Mesenchymal stem cell (in vitro differentiated cells and primary cell): ENCODE measurements around the gene MAST2.

Experiments
- DNase-seq: peaks from one replicate; pipeline ENCODE4 v3.0.0-alpha.2; 2013
- H2AFZ ChIP-seq: one replicate; pipeline ENCODE4 v1.6.1; 2013; ENCODE audit warnings: low read depth, mild to moderate bottlenecking, control low read depth, inconsistent platforms, low read length, moderate library complexity
- H2AK5ac ChIP-seq: 2 replicates; pipeline ENCODE4 v1.6.1; 2013; ENCODE audit warnings: low read length, moderate library complexity, mild to moderate bottlenecking, inconsistent platforms; ENCODE audit not compliant: severe bottlenecking
- H2BK120ac ChIP-seq: one replicate; pipeline ENCODE4 v1.6.1; 2013; ENCODE audit warnings: low read depth, mild to moderate bottlenecking, inconsistent platforms, low read length, moderate library complexity
- H2BK12ac ChIP-seq, 2 experiments: one replicate each; pipeline ENCODE4 v1.6.1; 2013; ENCODE audit warnings: inconsistent platforms in 2 of 2, low read length in 2 of 2, mild to moderate bottlenecking in 2 of 2, moderate library complexity in 2 of 2, control low read depth in 1 of 2
- H2BK15ac ChIP-seq: one replicate; pipeline ENCODE4 v1.6.1; 2013; ENCODE audit warnings: mild to moderate bottlenecking, low read depth, inconsistent platforms; ENCODE audit not compliant: poor library complexity, severe bottlenecking
- H2BK5ac ChIP-seq: 2 replicates; pipeline ENCODE4 v1.6.1; 2013; ENCODE audit warnings: low read depth, mild to moderate bottlenecking, low read length, control low read depth, inconsistent platforms; ENCODE audit not compliant: poor library complexity, severe bottlenecking
- H3K14ac ChIP-seq, 2 experiments: one replicate each; pipeline ENCODE4 v1.6.1; 2013; ENCODE audit warnings: inconsistent platforms in 2 of 2, low read length in 2 of 2, control low read depth in 1 of 2, mild to moderate bottlenecking in 1 of 2, moderate library complexity in 1 of 2
- H3K18ac ChIP-seq, 2 experiments: one replicate each; pipeline ENCODE4 v1.6.1; 2013; ENCODE audit warnings: inconsistent platforms in 2 of 2, low read length in 2 of 2, control low read depth in 1 of 2, low read depth in 1 of 2, mild to moderate bottlenecking in 1 of 2
- H3K23ac ChIP-seq, 2 experiments: one replicate each; pipeline ENCODE4 v1.6.1; 2013; ENCODE audit warnings: inconsistent platforms in 2 of 2, low read length in 2 of 2, mild to moderate bottlenecking in 2 of 2, moderate library complexity in 2 of 2, control low read depth in 1 of 2
- H3K27ac ChIP-seq: 2 replicates; pipeline ENCODE4 v1.5.1; 2013; ENCODE audit warnings: mild to moderate bottlenecking, moderate library complexity, low read length, control low read depth, inconsistent platforms; ENCODE audit not compliant: poor library complexity, severe bottlenecking
- H3K27me3 ChIP-seq, 2 experiments: 2 replicates each; pipeline versions ENCODE4 v1.6.1 to v1.7.0; 2013; ENCODE audit warnings: low read length in 2 of 2, mild to moderate bottlenecking in 2 of 2, moderate library complexity in 2 of 2, control low read depth in 1 of 2, inconsistent platforms in 1 of 2; ENCODE audit not compliant: control insufficient read depth in 1 of 2, insufficient read depth in 1 of 2
- H3K36me3 ChIP-seq, 2 experiments: 2 replicates each; pipeline versions ENCODE4 v1.6.1 to v1.7.0; 2013; ENCODE audit warnings: low read length in 2 of 2, control low read depth in 1 of 2, inconsistent platforms in 1 of 2, low read depth in 1 of 2, mild to moderate bottlenecking in 1 of 2; ENCODE audit not compliant: insufficient read depth in 2 of 2, control insufficient read depth in 1 of 2
- H3K4ac ChIP-seq, 2 experiments: one replicate each; pipeline ENCODE4 v1.6.1; 2013; ENCODE audit warnings: inconsistent platforms in 2 of 2, low read length in 2 of 2, mild to moderate bottlenecking in 2 of 2, moderate library complexity in 2 of 2, control low read depth in 1 of 2, low read depth in 1 of 2
- H3K4me1 ChIP-seq: 2 replicates; pipeline ENCODE4 v1.6.1; 2013; ENCODE audit warnings: low read depth, low read length, control low read depth; ENCODE audit not compliant: control insufficient read depth, insufficient read depth
- H3K4me2 ChIP-seq: 2 replicates; pipeline ENCODE4 v1.6.1; 2013; ENCODE audit warnings: low read length, mild to moderate bottlenecking, inconsistent platforms; ENCODE audit not compliant: poor library complexity, severe bottlenecking
- H3K4me3 ChIP-seq, 2 experiments: 2 replicates each; pipeline versions ENCODE4 v1.5.1 to v1.7.0; 2013; ENCODE audit warnings: low read length in 2 of 2, mild to moderate bottlenecking in 2 of 2, control low read depth in 1 of 2, low read depth in 1 of 2; ENCODE audit not compliant: insufficient read depth in 1 of 2
- H3K79me1 ChIP-seq: replicated peaks from 2 replicates; pipeline ENCODE4 v1.6.1; 2013; ENCODE audit warnings: mild to moderate bottlenecking, control low read depth, low read length, inconsistent platforms; ENCODE audit not compliant: poor library complexity, severe bottlenecking
- H3K9ac ChIP-seq: 2 replicates; pipeline ENCODE4 v1.7.0; 2013; ENCODE audit warnings: mild to moderate bottlenecking, low read length, moderate library complexity
- H3K9me3 ChIP-seq: 2 replicates; pipeline ENCODE4 v1.7.0; 2013; ENCODE audit warnings: mild to moderate bottlenecking, low read length; ENCODE audit not compliant: control insufficient read depth
- H4K8ac ChIP-seq: one replicate; pipeline ENCODE4 v1.6.1; 2013; ENCODE audit warnings: inconsistent platforms, mild to moderate bottlenecking, low read length, moderate library complexity
- H4K91ac ChIP-seq: one replicate; pipeline ENCODE4 v1.6.1; 2013; ENCODE audit warnings: mild to moderate bottlenecking, low read length, inconsistent platforms
- WGBS: methylation state at CpG from one replicate; pipeline ENCODE4 v1.1.7; 2013; ENCODE audit warnings: mixed read lengths; 5-methylcytosine and 5-hydroxymethylcytosine counted together

MAST2 gene

GRCh38 chr1:45809761-45810160 is 6.3 kb downstream of the MAST2 start:
- Histone ChIP-seq H4K91ac (no peak overlapping the region), H3K27ac (no peak overlapping the region), H4K8ac (no peak overlapping the region), H3K4me1 (peaks cover 4% of the 10 kb centered on the region), H3K27me3 (no peaks in the 10 kb centered on the region), H3K79me1 (peaks cover 16% of the 10 kb centered on the region), H3K36me3 (peaks cover 0 to 27% of the 10 kb centered on the region in 2 experiments), H3K9ac (no peak overlapping the region), H3K9me3 (no peaks in the 10 kb centered on the region), H2BK5ac (no peak overlapping the region), H2AFZ (no peak overlapping the region), H3K4me3 (no peak overlapping the region), H3K4ac (no peak overlapping the region), H3K23ac (no peak overlapping the region), H2AK5ac (no peak overlapping the region), H3K14ac (no peak overlapping the region), H2BK15ac (no peak overlapping the region), H3K4me2 (no peak overlapping the region), H2BK12ac (no peak overlapping the region), H2BK120ac (no peak overlapping the region), H3K18ac (no peak overlapping the region)
- no peak for DNase-seq

GRCh38 chr1:45814776-45815175 is 11.4 kb downstream of the MAST2 start:
- Histone ChIP-seq H3K27ac (no peak overlapping the region), H3K4ac (no peak overlapping the region), H3K36me3 (peaks cover 0 to 15% of the 10 kb centered on the region in 2 experiments), H3K27me3 (no peaks in the 10 kb centered on the region), H3K4me2 (no peak overlapping the region), H2BK5ac (no peak overlapping the region), H2BK120ac (no peak overlapping the region), H3K9me3 (no peaks in the 10 kb centered on the region), H4K91ac (no peak overlapping the region), H3K4me3 (no peak overlapping the region), H3K18ac (no peak overlapping the region), H2AFZ (no peak overlapping the region), H2BK12ac (no peak overlapping the region), H2BK15ac (no peak overlapping the region), H2AK5ac (no peak overlapping the region), H4K8ac (no peak overlapping the region), H3K9ac (no peak overlapping the region), H3K4me1 (no peaks in the 10 kb centered on the region), H3K79me1 (peaks cover 23% of the 10 kb centered on the region), H3K14ac (no peak overlapping the region), H3K23ac (no peak overlapping the region)
- 100% methylated on average over 2 of the region's 2 CpGs for WGBS
- no peak for DNase-seq

GRCh38 chr1:45815667-45816458 is 12.5 kb downstream of the MAST2 start:
- peak; percentile 6 for DNase-seq
- Histone ChIP-seq H3K23ac (no peak overlapping the region), H3K18ac (no peak overlapping the region), H3K4ac (no peak overlapping the region), H2BK15ac (no peak overlapping the region), H3K27me3 (no peaks in the 10 kb centered on the region), H2BK120ac (no peak overlapping the region), H2AK5ac (no peak overlapping the region), H3K9ac (peak overlapping the region; percentile 6), H4K8ac (no peak overlapping the region), H2AFZ (no peak overlapping the region), H3K14ac (no peak overlapping the region), H2BK5ac (no peak overlapping the region), H3K4me3 (no peak overlapping the region), H4K91ac (no peak overlapping the region), H3K9me3 (no peaks in the 10 kb centered on the region), H3K27ac (no peak overlapping the region), H3K4me2 (no peak overlapping the region), H2BK12ac (no peak overlapping the region), H3K4me1 (no peaks in the 10 kb centered on the region), H3K36me3 (peaks cover 0 to 15% of the 10 kb centered on the region in 2 experiments), H3K79me1 (peaks cover 23% of the 10 kb centered on the region)
- 95% methylated on average over 3 of the region's 3 CpGs for WGBS

GRCh38 chr1:45820173-45820572 is 16.8 kb downstream of the MAST2 start:
- Histone ChIP-seq H4K91ac (no peak overlapping the region), H2BK15ac (no peak overlapping the region), H2BK120ac (no peak overlapping the region)

More at GRCh38 chr1:45820173-45820572, 16.8 kb downstream of the MAST2 start:
- Histone ChIP-seq H3K14ac (no peak overlapping the region), H3K4me1 (no peaks in the 10 kb centered on the region), H3K79me1 (peaks cover 19% of the 10 kb centered on the region), H3K4me3 (no peak overlapping the region), H3K23ac (no peak overlapping the region), H2AK5ac (no peak overlapping the region), H4K8ac (no peak overlapping the region), H3K9ac (no peak overlapping the region), H3K9me3 (peaks cover 4% of the 10 kb centered on the region), H3K18ac (no peak overlapping the region), H3K4me2 (no peak overlapping the region), H3K36me3 (peaks cover 0 to 22% of the 10 kb centered on the region in 2 experiments), H3K27ac (no peak overlapping the region), H2BK5ac (no peak overlapping the region), H2AFZ (no peak overlapping the region), H2BK12ac (no peak overlapping the region), H3K4ac (no peak overlapping the region), H3K27me3 (no peaks in the 10 kb centered on the region)
- DNase-seq = no peak
